Uterus (tissue), 2 donors: ENCODE measurements around the gene FRMD5.

ENCODE experiments used
- CTCF ChIP-seq, 4 experiments: fragments of 200-600 bp in 2 of 4; fragments of 450-650 bp in 2 of 4; sonication (generic) in 2 of 4; IDR thresholded peaks; one replicate each; pipeline ENCODE4 v1.5.1; 2016 to 2019; ENCODE audit warnings: antibody characterized with exemption in 4 of 4, mild to moderate bottlenecking in 2 of 4, moderate library complexity in 1 of 4
- POLR2A ChIP-seq, 2 donors: fragments of 450-650 bp; IDR thresholded peaks; one replicate each; pipeline ENCODE4 v1.6.1; 2016; ENCODE audit warnings: antibody characterized with exemption in 2 of 2, mild to moderate bottlenecking in 1 of 2, moderate library complexity in 1 of 2

GRCh38 chr15:44096596-44096995 lies 98.5 kb downstream of the FRMD5 start:
- no peak for TF ChIP-seq POLR2A (IDR thresholded peaks at IDR 0.05)
- no peak for TF ChIP-seq CTCF (IDR thresholded peaks at IDR 0.05)
